GM18502 (cell line): ENCODE measurements around the gene IKZF2.

Source experiments
- ATAC-seq: cut with Tn5 transposase; IDR thresholded peaks from one replicate; pipeline ENCODE4 v1.9.1; 2021; ENCODE audit warnings: mild to moderate bottlenecking; ENCODE audit not compliant: unreplicated experiment, poor library complexity

IKZF2 gene

DNA sequence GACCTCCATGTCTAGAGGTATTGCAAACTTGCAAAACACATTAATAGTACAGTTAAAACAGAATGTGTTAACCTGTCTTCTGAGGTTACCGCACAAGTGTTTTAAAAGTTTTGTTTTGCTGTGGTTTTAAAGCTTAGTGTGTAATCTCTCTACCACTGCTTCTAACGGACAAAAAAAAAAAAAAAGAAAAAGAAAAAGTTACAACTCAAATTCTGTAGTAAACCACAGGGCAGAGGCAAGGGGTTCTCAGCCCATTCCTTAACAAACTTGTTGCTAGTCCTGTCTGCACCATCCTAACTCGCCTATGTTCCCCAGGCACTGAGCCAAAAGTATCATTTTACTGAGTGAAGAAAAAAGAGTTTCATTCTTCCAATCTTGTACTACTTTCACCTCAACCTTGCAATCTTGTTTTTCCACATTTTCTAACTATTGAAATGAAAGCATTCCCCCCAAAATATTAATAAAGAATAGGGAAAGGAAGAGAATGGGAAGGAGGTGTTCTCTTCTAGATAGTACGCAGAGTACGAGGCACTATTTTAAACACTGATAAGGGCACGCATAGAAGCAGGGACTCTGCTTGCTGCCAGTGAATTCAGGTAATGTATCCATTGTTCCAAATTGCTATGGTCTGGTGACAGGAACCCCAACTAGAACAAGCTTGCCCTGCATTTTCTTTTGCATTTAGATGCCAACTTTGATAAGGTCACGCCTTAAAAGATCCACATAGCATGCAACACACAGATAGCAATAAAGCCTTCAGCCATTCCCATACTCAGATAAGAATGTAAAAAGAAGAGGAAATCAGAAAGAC lies 47.1 kb downstream of the IKZF2 start:
- ATAC-seq: peak; percentile 55

DNA sequence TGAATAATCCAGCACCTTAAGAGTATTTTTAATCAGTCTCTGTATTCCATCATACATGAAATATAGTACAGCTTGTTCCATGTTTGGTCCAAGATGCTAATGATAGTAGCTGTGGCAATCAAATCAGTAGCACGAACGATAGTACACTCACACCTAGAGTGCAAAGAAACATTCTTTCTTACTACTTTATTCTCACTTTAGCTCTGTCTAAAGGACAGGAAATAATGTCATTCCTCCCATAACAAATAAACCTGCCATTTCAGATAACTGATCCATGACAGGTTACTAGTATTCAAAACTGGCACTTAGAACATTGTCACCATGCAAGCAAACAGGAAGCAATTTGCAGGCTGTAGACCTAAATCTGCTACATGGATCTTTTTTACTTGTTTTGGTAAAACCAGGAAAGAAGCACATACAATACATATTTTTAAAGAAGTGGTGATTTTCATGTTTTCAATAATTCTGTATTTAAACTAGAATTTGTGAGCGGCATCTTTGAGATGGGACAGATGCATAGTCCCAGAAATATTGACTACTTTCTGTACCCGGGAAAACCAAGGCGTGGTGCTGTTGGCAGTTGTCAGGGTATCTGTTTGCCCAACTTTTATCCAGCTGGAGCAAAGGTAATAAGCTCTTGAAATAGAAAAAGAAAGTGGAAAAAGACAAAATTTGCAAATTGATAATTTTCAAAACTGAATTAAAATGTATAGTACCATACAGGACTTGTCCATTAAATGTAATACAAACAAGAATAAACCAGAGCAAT lies 49.5 kb downstream of the IKZF2 start:
- no peak for ATAC-seq

DNA sequence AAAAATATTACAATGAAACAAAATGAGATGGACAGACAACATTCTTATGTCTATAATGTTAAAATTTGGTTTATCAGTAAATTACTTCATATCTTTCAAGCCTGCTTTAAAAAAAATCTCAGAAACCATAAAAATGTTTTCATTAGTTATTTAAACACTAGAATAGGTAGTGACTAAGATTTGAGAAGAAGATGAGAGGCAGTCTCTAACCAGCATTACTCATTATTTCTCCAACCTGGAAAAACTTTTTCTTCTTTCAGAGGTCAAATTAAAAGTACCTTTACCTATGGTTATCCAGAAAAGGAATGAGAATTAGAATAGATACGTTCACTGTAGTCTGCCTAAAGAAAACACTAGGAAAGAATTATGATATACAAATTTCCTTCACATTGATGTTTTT lies 50.3 kb downstream of the IKZF2 start:
- ATAC-seq: no peak

DNA sequence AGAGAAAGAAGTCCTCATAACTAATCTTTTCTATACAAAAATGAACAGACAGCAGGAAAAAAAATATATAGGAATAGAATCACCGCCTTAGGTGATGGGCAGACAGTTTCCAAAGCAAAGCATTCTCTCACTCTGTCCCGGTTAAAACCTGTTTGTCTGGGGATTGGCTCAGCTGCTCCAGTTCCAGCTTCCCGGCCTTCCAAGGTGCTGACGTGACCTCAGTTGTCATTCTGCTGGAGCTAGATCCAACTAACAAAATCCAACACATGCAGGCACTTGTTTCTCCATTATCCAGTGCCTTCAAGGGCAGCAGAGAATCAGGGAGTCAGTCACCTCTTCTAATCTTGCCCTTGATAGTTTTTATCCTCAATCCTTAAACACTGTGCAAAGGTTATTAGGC lies 52.8 kb downstream of the IKZF2 start:
- no peak for ATAC-seq

DNA sequence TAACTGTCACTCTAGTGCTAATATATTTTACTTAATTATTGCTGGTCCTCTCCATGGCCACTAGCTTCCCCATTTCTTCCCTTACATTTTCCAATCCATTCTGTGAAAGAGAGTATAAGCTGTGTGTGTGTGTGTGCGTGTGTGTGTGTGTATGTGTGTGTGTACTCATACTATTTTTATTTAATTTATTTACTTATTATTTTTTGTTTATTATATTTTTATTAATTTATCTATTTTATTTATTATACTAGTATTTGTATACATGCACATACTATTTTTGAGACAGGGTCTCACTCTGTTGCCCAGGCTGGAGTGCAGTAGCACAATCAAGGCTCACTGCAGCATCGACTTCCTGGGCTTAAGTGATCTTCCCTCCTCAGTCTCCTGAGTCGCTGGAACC lies 59.6 kb downstream of the IKZF2 start:
- no peak for ATAC-seq

- ATAC-seq: no peak
Observed at GRCh38 chr2:213090772-213091171, 60.6 kb downstream of the IKZF2 start.

- no peak for ATAC-seq
Observed at GRCh38 chr2:213089438-213089837, 62.0 kb downstream of the IKZF2 start.

- ATAC-seq: peak; percentile 50
Observed at GRCh38 chr2:213087040-213087439, 64.4 kb downstream of the IKZF2 start.

DNA sequence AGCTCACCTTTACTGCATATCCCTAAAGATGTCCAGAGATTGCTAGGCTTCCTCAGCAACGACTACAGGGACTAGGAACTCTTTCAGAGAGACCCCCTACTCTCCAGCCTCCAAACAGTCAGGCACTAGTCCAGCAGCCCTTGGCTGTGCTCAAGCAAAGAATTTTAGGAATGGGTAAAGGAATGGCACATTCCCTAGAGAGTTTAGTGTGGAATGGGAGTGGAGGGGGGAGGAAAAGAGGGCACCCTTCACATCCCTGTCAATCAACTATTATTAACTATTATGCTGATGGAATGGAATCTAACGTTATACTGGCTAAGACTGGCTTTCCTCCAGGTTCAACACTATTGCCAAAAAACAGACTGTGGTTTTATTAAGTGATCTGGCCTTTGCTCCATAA lies 64.8 kb downstream of the IKZF2 start:
- no peak for ATAC-seq

GRCh38 chr2:213086050-213086449 lies 65.4 kb downstream of the IKZF2 start:
- ATAC-seq: no peak

DNA sequence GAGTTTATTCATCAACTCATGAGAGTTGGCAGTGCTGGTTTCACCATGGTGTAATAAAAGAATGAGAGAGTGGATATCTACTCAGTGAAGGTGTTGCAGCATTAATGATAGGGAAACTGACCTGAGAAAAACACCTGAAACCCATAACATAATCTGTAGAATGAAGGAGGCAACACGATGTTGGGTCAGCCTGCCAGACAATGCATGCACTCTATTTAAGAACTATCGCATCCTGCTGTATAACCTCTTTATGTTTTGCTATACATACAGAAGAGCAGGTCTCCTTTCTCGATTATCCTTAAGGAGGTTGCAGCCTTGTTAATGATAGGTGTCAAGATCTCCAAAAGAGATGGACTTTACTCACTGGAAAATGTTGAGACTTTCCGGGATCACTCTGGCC lies 65.9 kb downstream of the IKZF2 start:
- ATAC-seq: no peak

GRCh38 chr2:213084261-213084660 lies 67.2 kb downstream of the IKZF2 start:
- no peak for ATAC-seq

- ATAC-seq: no peak
Observed at GRCh38 chr2:213080969-213081617, 70.3 kb downstream of the IKZF2 start.

- no peak for ATAC-seq
Observed at GRCh38 chr2:213079756-213080155, 71.7 kb downstream of the IKZF2 start.

DNA sequence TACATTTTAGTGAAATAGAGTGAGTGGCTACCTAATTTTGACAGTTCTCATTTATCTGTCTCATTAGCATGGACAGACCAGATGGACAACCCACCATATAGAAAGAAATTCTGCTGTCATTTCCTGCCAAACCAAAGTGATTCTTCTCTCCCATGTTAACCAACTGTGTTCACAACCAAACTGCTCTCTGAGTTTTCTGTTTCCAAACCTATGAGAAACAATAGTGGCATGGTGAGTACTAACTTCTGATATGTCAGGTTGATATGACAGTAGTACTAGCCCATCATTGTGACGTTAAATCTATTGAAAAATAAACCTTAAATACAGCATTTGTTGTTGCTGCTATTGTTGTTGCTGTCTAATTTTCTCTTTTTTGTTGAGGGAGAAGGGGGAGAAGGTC lies 72.7 kb downstream of the IKZF2 start:
- ATAC-seq: no peak

DNA sequence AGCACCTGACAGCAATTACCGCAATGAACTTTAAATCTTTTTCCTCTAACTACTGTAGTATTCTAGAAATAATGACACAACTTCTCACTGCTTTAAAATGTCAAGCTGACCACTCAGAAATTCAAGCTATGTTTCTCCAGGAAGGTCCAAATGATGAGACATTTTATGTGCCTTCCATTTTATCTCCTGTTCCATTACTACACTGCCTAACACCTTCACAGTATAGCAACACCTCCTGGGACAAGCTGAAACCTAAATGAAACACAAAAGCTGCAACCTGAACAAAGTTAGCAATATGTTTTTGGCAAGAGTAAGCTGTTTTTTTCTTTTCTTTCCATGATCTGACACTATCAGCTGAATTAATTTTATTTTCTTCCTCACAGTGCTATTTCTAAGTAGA lies 81.9 kb downstream of the IKZF2 start:
- no peak for ATAC-seq

GRCh38 chr2:213068676-213069359 lies 82.6 kb downstream of the IKZF2 start:
- ATAC-seq: no peak

GRCh38 chr2:213067888-213068287 lies 83.5 kb downstream of the IKZF2 start:
- ATAC-seq: no peak

DNA sequence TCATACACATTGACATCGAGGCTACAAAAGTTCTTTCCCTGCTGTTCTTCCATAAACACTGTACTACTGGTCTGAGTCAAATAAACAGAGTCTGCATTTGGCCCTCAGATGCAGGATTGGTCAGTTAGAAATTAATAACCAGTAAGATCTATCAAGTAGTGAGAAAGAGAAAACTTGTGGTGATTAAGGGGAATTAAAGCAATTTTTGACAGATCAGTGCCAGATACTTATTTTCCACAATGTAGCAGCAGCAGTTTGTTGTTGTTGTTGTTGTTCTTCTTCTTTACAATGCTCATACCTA lies 85.0 kb downstream of the IKZF2 start:
- peak; percentile 31 for ATAC-seq

- ATAC-seq: peak; percentile 76
Observed at GRCh38 chr2:213065583-213066442, 85.6 kb downstream of the IKZF2 start.
